ENCODE measurements around the gene PEPD.

- TF ChIP-seq CTCF (IDR thresholded peaks at IDR 0.05; ENCODE audit: insufficient read depth, low read length) = no peak
- TF ChIP-seq POLR2AphosphoS5 (IDR thresholded peaks at IDR 0.05; ENCODE audit: low read depth) = no peak
These were observed 71.8 kb downstream of the PEPD start for GRCh38 chr19:33449799-33450198.

Data from HL-60 (cell line).